Tibial artery (tissue), 4 donors: Measurements from ENCODE around the gene FAM120B.
"Not testable (repeated sequence)": the region's sequence is repeated elsewhere in the genome, so short reads cannot be mapped to it uniquely, and the experiment has no call there.

Source experiments
- DNase-seq, 2 donors: peaks; one replicate each; pipeline ENCODE4 v3.0.0-alpha.2; 2019
- H3K27ac ChIP-seq, 2 donors: fragments of 200-600 bp; sonication (generic) in 1 of 2; 1 replicate in 1 of 2; 2 replicates in 1 of 2; pipeline ENCODE4 v1.5.1; 2018 to 2019; ENCODE audit warnings: mild to moderate bottlenecking in 1 of 2
- H3K27me3 ChIP-seq, 2 donors: fragments of 200-600 bp; sonication (generic) in 1 of 2; one replicate each; pipeline versions ENCODE4 v1.5.1 to v1.6.0; 2016 to 2019
- H3K36me3 ChIP-seq, 3 donors: fragments of 200-600 bp; sonication (generic) in 2 of 3; one replicate each; pipeline ENCODE4 v1.5.1; 2016 to 2019; ENCODE audit warnings: mild to moderate bottlenecking in 2 of 3
- H3K4me1 ChIP-seq, 4 donors: fragments of 200-600 bp; sonication (generic) in 2 of 4; 1 replicate in 3 of 4; 2 replicates in 1 of 4; pipeline ENCODE4 v1.5.1; 2016 to 2019
- H3K4me3 ChIP-seq, 2 donors: fragments of 200-600 bp; sonication (generic) in 1 of 2; 1 replicate in 1 of 2; 2 replicates in 1 of 2; pipeline ENCODE4 v1.5.1; 2018 to 2019; ENCODE audit warnings: mild to moderate bottlenecking in 2 of 2
- H3K9me3 ChIP-seq, 3 donors: fragments of 200-600 bp; sonication (generic) in 1 of 3; one replicate each; pipeline ENCODE4 v1.5.1; 2016 to 2019
- intact Hi-C: fragments of 100-400 bp; cut with DNase I; formaldehyde crosslinking; loops from one replicate; pipeline ENCODE4 v1.15.0; 2023; ENCODE audit warnings: low total_unique reads
- TF ChIP-seq, protein P1 (sequence below), 2 experiments: fragments of 200-600 bp in 1 of 2; fragments of 450-650 bp in 1 of 2; IDR thresholded peaks; one replicate each; pipeline ENCODE4 v1.5.1; 2017 to 2019; ENCODE audit warnings: antibody characterized with exemption in 2 of 2, mild to moderate bottlenecking in 1 of 2, moderate library complexity in 1 of 2

Gene FAM120B

DNA sequence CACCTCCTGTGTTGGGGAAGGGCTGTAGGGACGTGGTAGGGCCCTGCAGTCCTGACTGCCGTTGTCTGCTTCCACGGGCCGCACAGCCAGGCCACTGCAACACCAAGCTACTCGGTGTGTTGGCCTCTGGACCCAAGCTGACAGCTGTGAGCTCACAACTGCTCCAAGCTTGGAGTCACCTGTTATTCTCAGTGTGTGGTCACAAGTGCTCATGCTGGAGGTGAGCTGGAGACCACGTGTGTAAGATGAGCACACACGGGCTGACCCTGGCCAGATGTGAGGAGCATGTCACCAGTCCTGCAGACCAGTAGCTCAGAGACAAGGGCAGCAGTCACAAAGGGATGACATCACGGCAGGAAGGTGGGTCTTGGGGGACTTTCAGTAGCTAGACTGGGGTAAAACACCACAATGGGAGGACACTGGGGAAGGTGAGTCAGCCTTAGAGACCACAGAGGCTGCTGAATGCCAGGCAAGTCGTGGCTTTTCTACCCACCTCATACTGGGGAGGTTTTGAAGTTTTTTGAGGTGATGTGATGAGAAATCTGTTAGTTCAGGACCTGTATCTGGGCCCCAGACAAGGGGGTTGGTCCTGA, 87.3 kb downstream of the FAM120B start:
- TF ChIP-seq, protein P1, sequence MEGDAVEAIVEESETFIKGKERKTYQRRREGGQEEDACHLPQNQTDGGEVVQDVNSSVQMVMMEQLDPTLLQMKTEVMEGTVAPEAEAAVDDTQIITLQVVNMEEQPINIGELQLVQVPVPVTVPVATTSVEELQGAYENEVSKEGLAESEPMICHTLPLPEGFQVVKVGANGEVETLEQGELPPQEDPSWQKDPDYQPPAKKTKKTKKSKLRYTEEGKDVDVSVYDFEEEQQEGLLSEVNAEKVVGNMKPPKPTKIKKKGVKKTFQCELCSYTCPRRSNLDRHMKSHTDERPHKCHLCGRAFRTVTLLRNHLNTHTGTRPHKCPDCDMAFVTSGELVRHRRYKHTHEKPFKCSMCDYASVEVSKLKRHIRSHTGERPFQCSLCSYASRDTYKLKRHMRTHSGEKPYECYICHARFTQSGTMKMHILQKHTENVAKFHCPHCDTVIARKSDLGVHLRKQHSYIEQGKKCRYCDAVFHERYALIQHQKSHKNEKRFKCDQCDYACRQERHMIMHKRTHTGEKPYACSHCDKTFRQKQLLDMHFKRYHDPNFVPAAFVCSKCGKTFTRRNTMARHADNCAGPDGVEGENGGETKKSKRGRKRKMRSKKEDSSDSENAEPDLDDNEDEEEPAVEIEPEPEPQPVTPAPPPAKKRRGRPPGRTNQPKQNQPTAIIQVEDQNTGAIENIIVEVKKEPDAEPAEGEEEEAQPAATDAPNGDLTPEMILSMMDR (IDR thresholded peaks at IDR 0.05): no peak
- Histone ChIP-seq H3K9me3 (no peaks in the 10 kb centered on the region), H3K4me1 (no peaks in the 10 kb centered on the region), H3K4me3 (no peak overlapping the region), H3K27me3 (no peaks in the 10 kb centered on the region), H3K27ac (no peak overlapping the region), H3K36me3 (peaks cover 67 to 92% (median 86%) of the 10 kb centered on the region in 3 donors)
- intact Hi-C loops: no loop called here
- DNase-seq: no peak

DNA sequence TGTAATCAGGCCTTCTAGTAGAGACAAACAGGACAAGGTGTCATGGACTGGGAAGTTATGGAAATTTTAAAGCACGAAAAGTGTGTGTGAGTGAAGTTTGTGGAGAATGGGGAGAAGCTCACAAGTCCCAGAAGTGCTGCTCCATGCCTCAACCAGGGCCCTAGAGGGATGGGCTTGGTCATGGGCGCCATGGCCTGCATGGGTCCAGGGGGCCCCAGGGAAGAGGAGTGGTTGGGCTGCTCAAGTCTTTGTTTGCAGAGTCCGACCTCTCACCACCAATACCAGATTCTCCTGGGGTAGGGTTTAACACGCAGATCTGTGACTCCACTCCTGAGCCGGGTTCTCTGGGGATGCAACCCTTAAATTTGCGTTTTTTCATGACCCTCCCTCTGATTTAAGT, 88.4 kb downstream of the FAM120B start:
- TF ChIP-seq, protein P1 (IDR thresholded peaks at IDR 0.05): no peak
- H3K36me3 ChIP-seq: peaks cover 59 to 89% (median 78%) of the 10 kb centered on the region in 3 donors

DNA sequence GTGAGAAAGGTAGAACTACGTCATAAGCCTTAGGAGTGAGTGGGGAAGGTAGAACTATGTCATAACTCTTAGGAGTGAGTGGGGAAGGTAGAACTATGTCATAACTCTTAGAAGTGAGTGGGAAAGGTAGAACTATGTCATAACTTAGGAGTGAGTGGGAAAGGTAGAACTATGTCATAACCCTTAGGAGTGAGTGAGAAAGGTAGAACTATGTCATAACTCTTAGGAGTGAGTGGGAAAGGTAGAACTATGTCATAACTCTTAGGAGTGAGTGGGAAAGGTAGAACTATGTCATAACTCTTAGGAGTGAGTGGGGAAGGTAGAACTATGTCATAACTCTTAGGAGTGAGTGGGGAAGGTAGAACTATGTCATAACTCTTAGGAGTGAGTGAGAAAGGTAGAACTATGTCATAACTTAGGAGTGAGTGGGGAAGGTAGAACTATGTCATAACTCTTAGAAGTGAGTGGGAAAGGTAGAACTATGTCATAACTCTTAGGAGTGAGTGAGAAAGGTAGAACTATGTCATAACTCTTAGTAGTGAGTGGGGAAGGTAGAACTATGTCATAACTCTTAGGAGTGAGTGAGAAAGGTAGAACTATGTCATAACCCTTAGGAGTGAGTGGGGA, 92.3 kb downstream of the FAM120B start:
- H3K4me1 ChIP-seq, H3K4me3 ChIP-seq, H3K27ac ChIP-seq, intact Hi-C loops, H3K27me3 ChIP-seq, H3K9me3 ChIP-seq, DNase-seq: not testable (repeated sequence)
- peaks cover 44 to 80% (median 78%) of the 10 kb centered on the region in 3 donors for H3K36me3 ChIP-seq

More for the DNA sequence above, 88.4 kb downstream of the FAM120B start:
- no peaks in the 10 kb centered on the region for H3K27me3 ChIP-seq
- H3K9me3 ChIP-seq: no peaks in the 10 kb centered on the region
- DNase-seq: no peak
- H3K27ac ChIP-seq: no peak overlapping the region
- no peaks in the 10 kb centered on the region for H3K4me1 ChIP-seq
- intact Hi-C loops: no loop called here
- no peak overlapping the region for H3K4me3 ChIP-seq

DNA sequence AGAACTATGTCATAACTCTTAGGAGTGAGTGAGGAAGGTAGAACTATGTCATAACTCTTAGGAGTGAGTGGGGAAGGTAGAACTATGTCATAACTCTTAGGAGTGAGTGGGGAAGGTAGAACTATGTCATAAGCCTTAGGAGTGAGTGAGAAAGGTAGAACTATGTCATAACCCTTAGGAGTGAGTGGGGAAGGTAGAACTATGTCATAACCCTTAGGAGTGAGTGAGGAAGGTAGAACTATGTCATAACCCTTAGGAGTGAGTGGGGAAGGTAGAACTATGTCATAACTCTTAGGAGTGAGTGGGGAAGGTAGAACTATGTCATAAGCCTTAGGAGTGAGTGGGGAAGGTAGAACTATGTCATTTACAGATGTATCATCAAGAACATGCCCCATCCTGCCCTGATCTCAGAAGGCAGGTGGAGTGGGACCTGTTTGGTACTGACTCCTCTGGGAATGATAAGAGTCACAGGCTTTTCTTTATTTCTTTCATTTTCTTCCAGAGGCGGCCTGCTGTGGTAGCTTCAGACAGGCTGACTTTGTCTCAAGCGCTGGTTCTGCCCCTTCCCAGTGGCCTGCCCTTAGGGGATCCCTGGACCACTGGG, 93.5 kb downstream of the FAM120B start:
- not testable (repeated sequence) for H3K27ac ChIP-seq
- H3K36me3 ChIP-seq: peaks cover 45 to 80% (median 76%) of the 10 kb centered on the region in 3 donors

DNA sequence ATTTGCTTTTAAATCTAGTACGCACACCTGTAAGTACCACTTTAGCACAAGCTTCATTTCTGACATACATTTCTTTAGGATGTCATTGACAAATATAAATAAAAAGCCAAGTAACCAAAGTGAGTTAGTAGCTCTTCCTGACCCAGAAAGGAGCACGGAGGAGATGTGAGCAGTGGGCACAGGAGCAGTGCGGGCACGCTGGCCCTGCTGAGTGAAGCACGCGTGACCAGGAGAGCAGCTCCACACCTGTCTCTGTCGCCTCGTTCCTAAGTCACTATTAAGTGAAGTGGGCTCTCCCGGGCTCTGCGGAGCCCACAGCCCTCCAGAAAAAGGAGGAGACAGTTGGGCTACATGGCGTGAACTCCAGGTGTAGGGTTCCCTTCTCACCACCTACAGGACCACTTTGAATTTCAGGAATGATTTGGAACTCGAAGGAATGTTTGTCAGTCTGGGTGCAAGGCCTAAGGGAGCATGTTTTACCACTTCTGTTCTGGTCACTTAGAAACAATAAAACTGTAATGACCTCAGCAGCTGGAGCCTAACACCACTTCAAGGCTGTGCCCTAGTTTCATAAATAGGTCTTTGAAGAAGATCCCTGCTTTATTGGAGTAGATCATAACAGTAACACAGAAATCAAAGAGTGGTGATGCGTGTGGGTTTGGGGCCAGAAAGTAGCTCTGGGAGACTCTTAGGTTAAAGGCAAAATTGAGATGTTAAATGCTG, 95.9 kb downstream of the FAM120B start:
- DNase-seq: no peak
- intact Hi-C loops: no loop called here
- Histone ChIP-seq H3K36me3 (peaks cover 35 to 80% (median 71%) of the 10 kb centered on the region in 3 donors), H3K27me3 (no peaks in the 10 kb centered on the region), H3K4me1 (no peaks in the 10 kb centered on the region), H3K27ac (no peak overlapping the region), H3K9me3 (no peaks in the 10 kb centered on the region), H3K4me3 (no peak overlapping the region)
- TF ChIP-seq, protein P1 (IDR thresholded peaks at IDR 0.05): no peak

More for the DNA sequence above, 93.5 kb downstream of the FAM120B start:
- H3K27me3 ChIP-seq, intact Hi-C loops, DNase-seq, H3K4me3 ChIP-seq, H3K4me1 ChIP-seq, H3K9me3 ChIP-seq: not testable (repeated sequence)

DNA sequence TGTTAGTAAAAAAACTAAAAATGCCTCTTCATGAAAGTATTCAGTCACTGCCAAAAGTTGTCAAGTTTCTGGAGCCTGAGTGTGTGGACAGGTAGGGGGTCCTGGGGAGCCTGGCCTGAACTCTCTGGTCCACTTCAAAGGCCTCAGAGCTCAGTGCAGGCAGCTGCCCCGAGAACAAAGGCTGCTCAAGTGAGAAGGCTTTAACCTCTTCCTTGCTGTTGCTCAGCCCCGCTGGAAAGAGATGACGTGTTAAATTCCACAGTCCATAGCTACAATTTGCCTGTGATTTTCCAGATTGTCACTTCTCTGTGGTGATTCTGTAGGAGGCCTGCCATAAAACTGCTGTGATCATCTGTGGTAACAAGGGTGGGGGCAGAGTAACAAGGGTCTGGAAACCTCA, 96.9 kb downstream of the FAM120B start:
- DNase-seq: no peak
- H3K9me3 ChIP-seq: no peaks in the 10 kb centered on the region
- no peaks in the 10 kb centered on the region for H3K4me1 ChIP-seq
- H3K4me3 ChIP-seq: no peak overlapping the region
- no peak overlapping the region for H3K27ac ChIP-seq
- peaks cover 30 to 75% (median 65%) of the 10 kb centered on the region in 3 donors for H3K36me3 ChIP-seq
- H3K27me3 ChIP-seq: no peaks in the 10 kb centered on the region
- intact Hi-C loops: no loop called here
- TF ChIP-seq, protein P1 (IDR thresholded peaks at IDR 0.05): no peak
